GM23338 (cell line): ENCODE measurements around the gene LCE1C.

ENCODE experiments used
- CTCF ChIP-seq, 2 experiments: fragments of 200-600 bp in 1 of 2; sonication (generic) in 1 of 2; conservative IDR thresholded peaks; 2 replicates each; pipeline versions ENCODE4 v1.5.1 to v1.6.1; 2016 to 2017; ENCODE audit warnings: antibody characterized with exemption in 2 of 2, low read depth in 2 of 2, mild to moderate bottlenecking in 2 of 2, moderate library complexity in 1 of 2
- EZH2 ChIP-seq: fragments of 200-600 bp; sonication (generic); IDR thresholded peaks from one replicate; pipeline ENCODE4 v1.8.0; 2017; ENCODE audit warnings: antibody characterized with exemption, mild to moderate bottlenecking, low read depth; ENCODE audit not compliant: unreplicated experiment
- REST ChIP-seq: IDR thresholded peaks from one replicate; pipeline ENCODE4 v1.6.1; 2018; ENCODE audit warnings: antibody characterized with exemption; ENCODE audit not compliant: unreplicated experiment

GRCh38 chr1:152795686-152796085 is 10.8 kb downstream of the LCE1C start:
- TF ChIP-seq REST (no peak), EZH2 (no peak), CTCF (conservative IDR thresholded peaks at IDR 0.05; ENCODE audit: low read depth in 2 of 2) (no peak)
